Posterior cingulate gyrus (tissue), 11 donors: ENCODE measurements around the gene NOTCH1.

ENCODE experiments used
- DNase-seq, 10 donors: peaks; one replicate each; pipeline versions ENCODE4 v3.0.0 to v3.0.0-alpha.2; 2020 to 2021; ENCODE audit warnings: mixed read lengths in 3 of 10
- intact Hi-C: fragments of 100-400 bp; cut with DNase I; formaldehyde crosslinking; loops from one replicate; pipeline ENCODE4 v1.15.1; 2023

NOTCH1 gene

GRCh38 chr9:136536721-136537241, 9.1 kb downstream of the NOTCH1 start:
- DNase-seq, result no peak

GRCh38 chr9:136536051-136536720, 9.7 kb downstream of the NOTCH1 start:
- intact Hi-C loops, result no loop called here
- DNase-seq, result no peak

More at GRCh38 chr9:136536721-136537241, 9.1 kb downstream of the NOTCH1 start:
- intact Hi-C loops, result no loop called here

- intact Hi-C loops, result no loop called here
- no peak for DNase-seq
Observed at GRCh38 chr9:136535070-136535469, 10.8 kb downstream of the NOTCH1 start.

GRCh38 chr9:136534366-136534765, 11.5 kb downstream of the NOTCH1 start:
- DNase-seq, result no peak

GRCh38 chr9:136533775-136534157, 12.1 kb downstream of the NOTCH1 start:
- DNase-seq, result no peak
- intact Hi-C loops, result no loop called here

More at GRCh38 chr9:136534366-136534765, 11.5 kb downstream of the NOTCH1 start:
- intact Hi-C loops, result no loop called here

GRCh38 chr9:136532799-136533774, 12.8 kb downstream of the NOTCH1 start:
- intact Hi-C loops, result no loop called here
- no peak for DNase-seq

- intact Hi-C loops, result no loop called here
- no peak for DNase-seq
Observed at GRCh38 chr9:136531904-136532798, 13.7 kb downstream of the NOTCH1 start.

GRCh38 chr9:136531186-136531903, 14.5 kb downstream of the NOTCH1 start:
- intact Hi-C loops, result no loop called here
- no peak for DNase-seq

GRCh38 chr9:136530461-136531089, 15.3 kb downstream of the NOTCH1 start:
- intact Hi-C loops, result no loop called here
- DNase-seq, result no peak

- no peak for DNase-seq
- intact Hi-C loops, result loop anchor here (5.0 kb wide), 1 partner anchor 37 kb away; no protein-coding TSS in a partner anchor
Observed at GRCh38 chr9:136529516-136530460, 16.1 kb downstream of the NOTCH1 start.

GRCh38 chr9:136528716-136529341, 17.0 kb downstream of the NOTCH1 start:
- DNase-seq, result no peak
- intact Hi-C loops, result loop anchor here (5.0 kb wide), 1 partner anchor 37 kb away; no protein-coding TSS in a partner anchor

GRCh38 chr9:136527721-136528710, 17.8 kb downstream of the NOTCH1 start:
- intact Hi-C loops, result loop anchor here (5.0 kb wide), 1 partner anchor 36 kb away; no protein-coding TSS in a partner anchor
- no peak for DNase-seq

- intact Hi-C loops, result loop anchor here (5.0 kb wide), 1 partner anchor 35 kb away; no protein-coding TSS in a partner anchor
Observed at GRCh38 chr9:136527131-136527530, 18.7 kb downstream of the NOTCH1 start.

GRCh38 chr9:136526625-136527066, 19.2 kb downstream of the NOTCH1 start:
- peak in 9 of 10 donors; percentile 61 to 98 (median 76) for DNase-seq

More at GRCh38 chr9:136527131-136527530, 18.7 kb downstream of the NOTCH1 start:
- no peak for DNase-seq

GRCh38 chr9:136525841-136526499, 19.9 kb downstream of the NOTCH1 start:
- DNase-seq, result peak; percentile 82 to 99 (median 88)
- intact Hi-C loops, result loop anchor here (1.0 to 5.0 kb wide), 2 partner anchors 17 to 34 kb away; no protein-coding TSS in a partner anchor

More at GRCh38 chr9:136526625-136527066, 19.2 kb downstream of the NOTCH1 start:
- intact Hi-C loops, result loop anchor here (1.0 to 5.0 kb wide), 2 partner anchors 17 to 34 kb away; no protein-coding TSS in a partner anchor
